ENCODE data around the gene ASF1B. TPM values are rescaled to one million over a fixed set of nuclear protein-coding genes. Genes with fewer than 3 reads are reported as not detected.

ASF1B gene
- total RNA-seq, 4 donors from 2014 or later, result 1.2 TPM; not detected in 3

DNA sequence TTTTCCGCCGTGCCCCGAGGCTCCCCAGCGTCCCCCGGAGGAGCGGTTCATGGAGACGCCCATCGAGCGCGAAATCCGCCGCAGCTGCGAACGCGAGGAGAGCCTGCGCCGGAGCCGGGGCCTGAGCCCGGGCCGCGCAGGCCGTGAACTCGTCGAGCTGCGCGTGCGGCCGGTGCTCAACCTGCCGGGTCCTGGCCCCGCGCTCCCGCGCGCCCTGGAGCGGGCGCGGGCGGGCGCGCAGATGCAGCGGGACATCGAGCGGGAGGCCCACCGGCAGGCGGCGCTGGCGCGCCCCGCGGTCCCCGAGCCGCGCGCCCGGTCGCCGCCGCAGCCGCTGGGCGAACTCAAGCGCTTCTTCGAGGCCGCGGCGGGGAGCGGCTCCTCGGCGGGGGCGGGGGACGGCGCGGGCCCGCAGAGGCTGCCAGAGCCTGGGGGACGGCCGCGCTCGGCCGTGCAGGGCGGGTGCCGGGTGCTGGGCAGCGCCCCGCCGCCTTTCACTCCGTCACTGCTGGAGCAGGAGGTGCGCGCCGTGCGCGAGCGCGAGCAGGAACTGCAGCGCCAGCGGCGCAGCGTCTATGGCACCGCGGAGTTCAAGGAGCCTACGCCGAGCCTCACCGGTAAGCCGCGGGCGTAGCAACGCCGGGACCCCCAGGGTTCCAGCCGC, 63.0 kb downstream of the ASF1B start:
- Histone ChIP-seq H3K36me3 (no peaks in the 10 kb centered on the region), H3K4me3 (peak overlapping the region; percentile 41 to 67), H3K27me3 (no peaks in the 10 kb centered on the region), H3K9me3 (no peaks in the 10 kb centered on the region), H3K4me1 (peaks cover 0 to 46% (median 19%) of the 10 kb centered on the region in 3 donors), H3K27ac (peak overlapping the region; percentile 71 to 95 (median 90))
- ATAC-seq, result peak; percentile 71
- no peak for TF ChIP-seq EP300 (IDR thresholded peaks at IDR 0.05)
- TF ChIP-seq, protein P1, sequence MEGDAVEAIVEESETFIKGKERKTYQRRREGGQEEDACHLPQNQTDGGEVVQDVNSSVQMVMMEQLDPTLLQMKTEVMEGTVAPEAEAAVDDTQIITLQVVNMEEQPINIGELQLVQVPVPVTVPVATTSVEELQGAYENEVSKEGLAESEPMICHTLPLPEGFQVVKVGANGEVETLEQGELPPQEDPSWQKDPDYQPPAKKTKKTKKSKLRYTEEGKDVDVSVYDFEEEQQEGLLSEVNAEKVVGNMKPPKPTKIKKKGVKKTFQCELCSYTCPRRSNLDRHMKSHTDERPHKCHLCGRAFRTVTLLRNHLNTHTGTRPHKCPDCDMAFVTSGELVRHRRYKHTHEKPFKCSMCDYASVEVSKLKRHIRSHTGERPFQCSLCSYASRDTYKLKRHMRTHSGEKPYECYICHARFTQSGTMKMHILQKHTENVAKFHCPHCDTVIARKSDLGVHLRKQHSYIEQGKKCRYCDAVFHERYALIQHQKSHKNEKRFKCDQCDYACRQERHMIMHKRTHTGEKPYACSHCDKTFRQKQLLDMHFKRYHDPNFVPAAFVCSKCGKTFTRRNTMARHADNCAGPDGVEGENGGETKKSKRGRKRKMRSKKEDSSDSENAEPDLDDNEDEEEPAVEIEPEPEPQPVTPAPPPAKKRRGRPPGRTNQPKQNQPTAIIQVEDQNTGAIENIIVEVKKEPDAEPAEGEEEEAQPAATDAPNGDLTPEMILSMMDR (IDR thresholded peaks at IDR 0.05), result peak in 3 of 4 experiments; percentile 39 to 95 (median 86)
- peak; percentile 53 to 72 for TF ChIP-seq POLR2A (IDR thresholded peaks at IDR 0.05)
- TF ChIP-seq POLR2AphosphoS5 (IDR thresholded peaks at IDR 0.05), result peak; percentile 50
- no CpG with 5 or more reads among the region's 106 CpGs for WGBS, 2 donors (ENCODE audit: low coverage in 1 of 2)

DNA sequence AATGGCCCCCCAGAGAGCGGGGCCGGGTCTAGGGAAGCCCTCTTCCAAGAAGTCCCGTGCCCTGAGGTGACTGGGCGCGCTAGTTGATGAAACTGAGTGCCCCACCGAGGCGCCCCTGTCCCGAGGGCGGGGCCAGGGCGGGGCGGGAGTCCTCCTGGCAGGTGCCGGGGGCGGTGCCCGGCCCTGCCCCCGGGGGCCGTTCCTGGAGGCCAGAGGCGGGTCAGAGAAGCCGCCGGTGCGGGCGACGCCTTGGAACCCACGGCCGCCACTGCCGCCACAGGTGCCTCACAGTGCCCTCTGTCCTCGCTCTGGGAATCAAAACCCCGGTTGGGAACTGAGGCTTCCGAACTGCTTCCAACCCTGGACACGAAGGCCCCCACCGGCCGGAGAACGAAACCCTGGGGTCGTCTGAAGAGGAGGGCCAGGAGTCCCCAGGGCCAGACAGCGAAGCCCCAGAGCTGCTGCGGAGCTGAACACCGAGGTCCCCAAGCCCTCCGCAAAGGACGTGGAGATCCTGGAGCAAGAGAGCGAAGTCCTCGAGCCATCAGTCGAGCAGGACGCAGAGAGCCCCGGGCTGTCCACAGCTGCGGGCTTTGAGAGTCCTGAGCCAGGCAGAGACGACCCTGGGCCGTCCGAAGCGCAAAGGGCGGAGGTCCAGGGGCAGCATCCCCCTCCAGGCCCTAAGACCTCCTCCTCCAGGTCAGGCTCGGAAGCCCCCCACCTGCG, 63.7 kb downstream of the ASF1B start, which contains the start of gene MISP3:
Gene MISP3, plus strand, starts transcription at position 252 of the 726 bp plus-strand sequence. CDS start 524 bp downstream, outside the sequence.
- WGBS, 2 donors (ENCODE audit: low coverage in 1 of 2), result no CpG with 5 or more reads among the region's 51 CpGs
- no peaks in the 10 kb centered on the region for H3K9me3 ChIP-seq
- no peaks in the 10 kb centered on the region for H3K36me3 ChIP-seq
- peak within 1 kb of the TSS; percentile 41 to 67 for H3K4me3 ChIP-seq
- no peaks in the 10 kb centered on the region for H3K27me3 ChIP-seq
- ATAC-seq, result peak; percentile 8
- TF ChIP-seq, protein P1 (IDR thresholded peaks at IDR 0.05), result no peak
- TF ChIP-seq POLR2A (IDR thresholded peaks at IDR 0.05), result no peak
- H3K4me1 ChIP-seq, result peaks cover 0 to 46% (median 19%) of the 10 kb centered on the region in 3 donors
- H3K27ac ChIP-seq, result peak within 1 kb of the TSS; percentile 71 to 95 (median 90)

DNA sequence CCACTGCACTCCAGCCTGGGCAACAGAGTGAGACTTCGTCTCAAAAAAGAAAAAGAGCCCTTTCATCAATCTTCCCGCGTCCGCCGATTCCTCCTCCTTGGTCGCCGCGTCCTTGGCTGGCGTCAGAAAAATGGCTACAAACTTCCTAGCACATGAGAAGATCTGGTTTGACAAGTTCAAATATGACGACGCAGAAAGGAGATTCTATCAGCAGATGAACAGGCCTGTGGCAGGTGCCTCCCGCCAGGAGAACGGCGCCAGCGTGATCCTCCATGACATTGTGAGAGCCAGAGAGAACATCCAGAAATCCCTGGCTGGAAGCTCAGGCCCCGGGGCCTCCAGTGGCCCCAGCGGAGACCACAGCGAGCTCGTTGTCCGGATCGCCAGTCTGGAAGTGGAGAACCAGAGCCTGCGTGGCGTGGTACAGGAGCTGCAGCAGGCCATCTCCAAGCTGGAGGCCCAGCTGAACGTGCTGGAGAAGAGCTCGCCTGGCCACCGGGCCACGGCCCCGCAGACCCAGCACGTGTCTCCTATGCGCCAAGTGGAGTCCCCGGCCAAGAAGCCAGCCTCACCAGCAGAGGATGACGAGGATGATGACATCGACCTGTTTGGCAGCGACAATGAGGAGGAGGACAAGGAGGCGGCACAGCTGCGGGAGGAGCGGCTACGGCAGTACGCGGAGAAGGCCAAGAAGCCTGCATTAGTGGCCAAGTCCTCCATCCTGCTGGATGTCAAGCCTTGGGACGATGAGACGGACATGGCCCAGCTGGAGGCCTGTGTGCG, 65.9 kb downstream of the ASF1B start:
- H3K27me3 ChIP-seq, result no peaks in the 10 kb centered on the region
- no peak overlapping the region for H3K4me3 ChIP-seq
- no peak overlapping the region for H3K27ac ChIP-seq
- H3K9me3 ChIP-seq, result no peaks in the 10 kb centered on the region
- ATAC-seq, result no peak
- no peaks in the 10 kb centered on the region for H3K36me3 ChIP-seq
- no peak for TF ChIP-seq POLR2AphosphoS5 (IDR thresholded peaks at IDR 0.05)
- TF ChIP-seq, protein P1 (IDR thresholded peaks at IDR 0.05), result no peak
- no peak for TF ChIP-seq POLR2A (IDR thresholded peaks at IDR 0.05)
- TF ChIP-seq EP300 (IDR thresholded peaks at IDR 0.05), result no peak
- WGBS, 2 donors (ENCODE audit: low coverage in 1 of 2), result 98% methylated on average over 8 of the region's 43 CpGs; no CpG with 5 or more reads in 1 of the 2 donors
- H3K4me1 ChIP-seq, result peaks cover 0 to 40% (median 16%) of the 10 kb centered on the region in 3 donors

Other genes starting within 250 kb of the ASF1B start
- 1 to 10 TPM in 3 of 4 donors, not detected in 1; 1.9 to 2.4 (median 2.2) TPM for gene BRME1, start 230.5 kb downstream of the ASF1B start, total RNA-seq
- gene CC2D1A, start 230.4 kb downstream of the ASF1B start, total RNA-seq, result 10 to 100 TPM; 15.6 to 36.8 (median 22.4) TPM
- gene PODNL1, start 198.2 kb downstream of the ASF1B start, total RNA-seq, result under 1 TPM in 2 of 4 donors, not detected in 2; 0.62 to 0.67 TPM
- 10 to 100 TPM in 2 of 4 donors, 1 to 10 TPM in 2; 5.3 to 20.8 (median 14.5) TPM for gene DCAF15, start 184.1 kb downstream of the ASF1B start, total RNA-seq
- 1 to 10 TPM; 2.0 to 5.9 (median 3.9) TPM for gene RFX1, start 130.3 kb downstream of the ASF1B start, total RNA-seq
- gene RLN3, start 108.4 kb downstream of the ASF1B start, total RNA-seq, result not detected
- 1 to 10 TPM; 1.1 to 5.4 (median 3.1) TPM for gene IL27RA, start 104.8 kb downstream of the ASF1B start, total RNA-seq
- gene PALM3, start 74.5 kb downstream of the ASF1B start, total RNA-seq, result not detected
- 1 to 10 TPM; 2.7 to 9.5 (median 5.6) TPM for gene MISP3, start 63.8 kb downstream of the ASF1B start, total RNA-seq
- gene C19orf67, start 50.8 kb downstream of the ASF1B start, total RNA-seq, result not detected
- 10 to 100 TPM; 21.9 to 61.3 (median 41.3) TPM for gene SAMD1, start 45.8 kb downstream of the ASF1B start, total RNA-seq
- 100 to 1,000 TPM in 1 of 4 donors, 10 to 100 TPM in 3; 62.3 to 138 (median 76.6) TPM for gene PRKACA, start 18.8 kb downstream of the ASF1B start, total RNA-seq
- gene ADGRL1, start 69.6 kb upstream of the ASF1B start, total RNA-seq, result 10 to 100 TPM; 13.3 to 47.9 (median 21.1) TPM
- 10 to 100 TPM; 47.7 to 86.7 (median 66.1) TPM for gene ADGRE5, start 244.9 kb upstream of the ASF1B start, total RNA-seq

All from gastroesophageal sphincter (tissue), 4 donors.